ENCODE results near the gene TPSD1.
"Not testable (repeated sequence)": the region's sequence is repeated elsewhere in the genome, so short reads cannot be mapped to it uniquely, and the experiment has no call there.

TPSD1 gene

GRCh38 chr16:1258906-1259759, 3.3 kb downstream of the TPSD1 start:
- H3K4me3 ChIP-seq (ENCODE audit: low read depth, low read length) = no peak overlapping the region
- no peak for DNase-seq (ENCODE audit: low read depth)

GRCh38 chr16:1259760-1260068, 3.8 kb downstream of the TPSD1 start:
- no peak for DNase-seq (ENCODE audit: low read depth)
- H3K4me3 ChIP-seq (ENCODE audit: low read depth, low read length) = no peak overlapping the region

- H3K4me3 ChIP-seq (ENCODE audit: low read depth, low read length) = no peak overlapping the region
- DNase-seq (ENCODE audit: low read depth) = no peak
Observed at GRCh38 chr16:1260101-1260680, 4.3 kb downstream of the TPSD1 start.

- no peak overlapping the region for H3K4me3 ChIP-seq (ENCODE audit: low read depth, low read length)
- no peak for DNase-seq (ENCODE audit: low read depth)
Observed at GRCh38 chr16:1261131-1261892, 5.4 kb downstream of the TPSD1 start.

GRCh38 chr16:1262210-1262845, 6.5 kb downstream of the TPSD1 start:
- no peak overlapping the region for H3K4me3 ChIP-seq (ENCODE audit: low read depth, low read length)
- no peak for DNase-seq (ENCODE audit: low read depth)

- DNase-seq (ENCODE audit: low read depth) = no peak
- H3K4me3 ChIP-seq (ENCODE audit: low read depth, low read length) = no peak overlapping the region
Observed at GRCh38 chr16:1262846-1263221, 7.0 kb downstream of the TPSD1 start.

GRCh38 chr16:1263591-1264344, 7.9 kb downstream of the TPSD1 start:
- DNase-seq (ENCODE audit: low read depth) = no peak

GRCh38 chr16:1264345-1265089, 8.6 kb downstream of the TPSD1 start:
- no peak for DNase-seq (ENCODE audit: low read depth)
- no peak overlapping the region for H3K4me3 ChIP-seq (ENCODE audit: low read depth, low read length)

More at GRCh38 chr16:1263591-1264344, 7.9 kb downstream of the TPSD1 start:
- H3K4me3 ChIP-seq (ENCODE audit: low read depth, low read length) = no peak overlapping the region

GRCh38 chr16:1265090-1265630, 9.3 kb downstream of the TPSD1 start:
- no peak for DNase-seq (ENCODE audit: low read depth)

GRCh38 chr16:1265826-1266225, 10.0 kb downstream of the TPSD1 start:
- no peak overlapping the region for H3K4me3 ChIP-seq (ENCODE audit: low read depth, low read length)
- no peak for DNase-seq (ENCODE audit: low read depth)

More at GRCh38 chr16:1265090-1265630, 9.3 kb downstream of the TPSD1 start:
- no peak overlapping the region for H3K4me3 ChIP-seq (ENCODE audit: low read depth, low read length)

GRCh38 chr16:1269418-1269817, 13.5 kb downstream of the TPSD1 start:
- not testable (repeated sequence) for DNase-seq (ENCODE audit: low read depth)

GRCh38 chr16:1271380-1271723, 15.5 kb downstream of the TPSD1 start:
- no peak overlapping the region for H3K4me3 ChIP-seq (ENCODE audit: low read depth, low read length)
- DNase-seq (ENCODE audit: low read depth) = no peak

More at GRCh38 chr16:1269418-1269817, 13.5 kb downstream of the TPSD1 start:
- H3K4me3 ChIP-seq (ENCODE audit: low read depth, low read length) = not testable (repeated sequence)

GRCh38 chr16:1271724-1272413, 16.0 kb downstream of the TPSD1 start:
- not testable (repeated sequence) for DNase-seq (ENCODE audit: low read depth); H3K4me3 ChIP-seq (ENCODE audit: low read depth, low read length)

- no peak for DNase-seq (ENCODE audit: low read depth)
- no peak overlapping the region for H3K4me3 ChIP-seq (ENCODE audit: low read depth, low read length)
Observed at GRCh38 chr16:1272453-1273198, 16.8 kb downstream of the TPSD1 start.

- no peak overlapping the region for H3K4me3 ChIP-seq (ENCODE audit: low read depth, low read length)
- DNase-seq (ENCODE audit: low read depth) = no peak
Observed at GRCh38 chr16:1273816-1274215, 17.9 kb downstream of the TPSD1 start.

- H3K4me3 ChIP-seq (ENCODE audit: low read depth, low read length) = no peak overlapping the region
- DNase-seq (ENCODE audit: low read depth) = no peak
Observed at GRCh38 chr16:1274767-1275166, 18.9 kb downstream of the TPSD1 start.
